GM23338 (cell line): ENCODE data around the gene ARL14EP.

Source experiments
- CREB1 ChIP-seq: fragments of 250-450 bp; sonication (Bioruptor Pico); IDR thresholded peaks from 2 replicates; pipeline ENCODE4 v1.5.0; 2020; ENCODE audit warnings: low read depth, mild to moderate bottlenecking, moderate library complexity
- EZH2 ChIP-seq: fragments of 200-600 bp; sonication (generic); IDR thresholded peaks from one replicate; pipeline ENCODE4 v1.8.0; 2017; ENCODE audit warnings: antibody characterized with exemption, mild to moderate bottlenecking, low read depth; ENCODE audit not compliant: unreplicated experiment
- EZH2phosphoT487 ChIP-seq: fragments of 200-600 bp; sonication (generic); IDR thresholded peaks from one replicate; pipeline ENCODE4 v1.8.1; 2018; ENCODE audit warnings: antibody characterized with exemption; ENCODE audit not compliant: unreplicated experiment
- JUNB ChIP-seq: IDR thresholded peaks from one replicate; pipeline ENCODE4 v1.6.1; 2016; ENCODE audit warnings: antibody characterized with exemption; ENCODE audit not compliant: unreplicated experiment
- NANOG ChIP-seq: IDR thresholded peaks from 2 replicates; pipeline ENCODE4 v1.6.1; 2016; ENCODE audit warnings: antibody characterized with exemption, borderline replicate concordance
- POLR2AphosphoS5 ChIP-seq: IDR thresholded peaks from 2 replicates; pipeline ENCODE4 v1.6.1; 2016; ENCODE audit warnings: antibody characterized with exemption, low read depth
- STAT1 ChIP-seq: IDR thresholded peaks from one replicate; pipeline ENCODE4 v1.6.1; 2016; ENCODE audit warnings: antibody characterized with exemption; ENCODE audit not compliant: unreplicated experiment
- ZNF114 ChIP-seq: fragments of 250-450 bp; sonication (Bioruptor Pico); IDR thresholded peaks from 2 replicates; pipeline ENCODE4 v1.5.0; 2020; ENCODE audit warnings: mild to moderate bottlenecking, moderate library complexity
- ZNF331 ChIP-seq: fragments of 250-450 bp; sonication (Bioruptor Pico); IDR thresholded peaks from 2 replicates; pipeline ENCODE4 v1.5.0; 2020; ENCODE audit warnings: low read depth, mild to moderate bottlenecking, moderate library complexity
- TF ChIP-seq, protein P1 (sequence below), 2 experiments: fragments of 200-600 bp in 1 of 2; sonication (generic) in 1 of 2; conservative IDR thresholded peaks; 2 replicates each; pipeline versions ENCODE4 v1.5.1 to v1.6.1; 2016 to 2017; ENCODE audit warnings: antibody characterized with exemption in 2 of 2, low read depth in 2 of 2, mild to moderate bottlenecking in 2 of 2, moderate library complexity in 1 of 2
- TF ChIP-seq, protein P2 (sequence below): IDR thresholded peaks from one replicate; pipeline ENCODE4 v1.6.1; 2018; ENCODE audit warnings: antibody characterized with exemption; ENCODE audit not compliant: unreplicated experiment
- TF ChIP-seq, protein P3 (sequence below): IDR thresholded peaks from 2 replicates; pipeline ENCODE4 v1.6.1; 2016; ENCODE audit warnings: antibody characterized with exemption
- TF ChIP-seq, protein P4 (sequence below): fragments of 250-450 bp; sonication (Bioruptor Pico); IDR thresholded peaks from 2 replicates; pipeline ENCODE4 v1.5.0; 2020; ENCODE audit warnings: mild to moderate bottlenecking, moderate library complexity

DNA sequence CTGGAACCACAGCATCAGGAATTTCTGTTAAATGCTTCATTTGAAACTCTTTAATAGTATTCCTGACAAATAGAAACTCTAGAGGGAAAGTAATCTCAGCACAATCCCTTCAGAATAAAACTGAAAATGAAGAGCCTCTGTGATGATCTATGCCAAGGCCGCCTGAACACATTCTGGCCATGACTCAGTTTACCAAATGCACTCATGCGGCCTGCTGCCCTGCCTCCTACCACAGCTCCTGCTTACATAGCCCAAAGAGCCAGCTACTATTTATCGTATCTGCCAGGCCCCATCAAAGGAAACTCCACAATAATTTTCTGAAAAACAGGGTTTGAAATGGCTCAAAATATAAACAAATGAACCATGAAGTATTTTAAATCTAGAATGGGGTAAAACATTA, 27.0 kb downstream of the ARL14EP start:
- TF ChIP-seq, protein P1, sequence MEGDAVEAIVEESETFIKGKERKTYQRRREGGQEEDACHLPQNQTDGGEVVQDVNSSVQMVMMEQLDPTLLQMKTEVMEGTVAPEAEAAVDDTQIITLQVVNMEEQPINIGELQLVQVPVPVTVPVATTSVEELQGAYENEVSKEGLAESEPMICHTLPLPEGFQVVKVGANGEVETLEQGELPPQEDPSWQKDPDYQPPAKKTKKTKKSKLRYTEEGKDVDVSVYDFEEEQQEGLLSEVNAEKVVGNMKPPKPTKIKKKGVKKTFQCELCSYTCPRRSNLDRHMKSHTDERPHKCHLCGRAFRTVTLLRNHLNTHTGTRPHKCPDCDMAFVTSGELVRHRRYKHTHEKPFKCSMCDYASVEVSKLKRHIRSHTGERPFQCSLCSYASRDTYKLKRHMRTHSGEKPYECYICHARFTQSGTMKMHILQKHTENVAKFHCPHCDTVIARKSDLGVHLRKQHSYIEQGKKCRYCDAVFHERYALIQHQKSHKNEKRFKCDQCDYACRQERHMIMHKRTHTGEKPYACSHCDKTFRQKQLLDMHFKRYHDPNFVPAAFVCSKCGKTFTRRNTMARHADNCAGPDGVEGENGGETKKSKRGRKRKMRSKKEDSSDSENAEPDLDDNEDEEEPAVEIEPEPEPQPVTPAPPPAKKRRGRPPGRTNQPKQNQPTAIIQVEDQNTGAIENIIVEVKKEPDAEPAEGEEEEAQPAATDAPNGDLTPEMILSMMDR (conservative IDR thresholded peaks at IDR 0.05; ENCODE audit: low read depth in 2 of 2) = no peak
- TF ChIP-seq CREB1 (CRISPR knock-in tag) (no peak), EZH2 (no peak), EZH2phosphoT487 (no peak), POLR2AphosphoS5 (no peak), NANOG (no peak), ZNF331 (CRISPR knock-in tag) (no peak), JUNB (no peak), ZNF114 (CRISPR knock-in tag) (no peak), STAT1 (no peak)
- TF ChIP-seq, protein P2, sequence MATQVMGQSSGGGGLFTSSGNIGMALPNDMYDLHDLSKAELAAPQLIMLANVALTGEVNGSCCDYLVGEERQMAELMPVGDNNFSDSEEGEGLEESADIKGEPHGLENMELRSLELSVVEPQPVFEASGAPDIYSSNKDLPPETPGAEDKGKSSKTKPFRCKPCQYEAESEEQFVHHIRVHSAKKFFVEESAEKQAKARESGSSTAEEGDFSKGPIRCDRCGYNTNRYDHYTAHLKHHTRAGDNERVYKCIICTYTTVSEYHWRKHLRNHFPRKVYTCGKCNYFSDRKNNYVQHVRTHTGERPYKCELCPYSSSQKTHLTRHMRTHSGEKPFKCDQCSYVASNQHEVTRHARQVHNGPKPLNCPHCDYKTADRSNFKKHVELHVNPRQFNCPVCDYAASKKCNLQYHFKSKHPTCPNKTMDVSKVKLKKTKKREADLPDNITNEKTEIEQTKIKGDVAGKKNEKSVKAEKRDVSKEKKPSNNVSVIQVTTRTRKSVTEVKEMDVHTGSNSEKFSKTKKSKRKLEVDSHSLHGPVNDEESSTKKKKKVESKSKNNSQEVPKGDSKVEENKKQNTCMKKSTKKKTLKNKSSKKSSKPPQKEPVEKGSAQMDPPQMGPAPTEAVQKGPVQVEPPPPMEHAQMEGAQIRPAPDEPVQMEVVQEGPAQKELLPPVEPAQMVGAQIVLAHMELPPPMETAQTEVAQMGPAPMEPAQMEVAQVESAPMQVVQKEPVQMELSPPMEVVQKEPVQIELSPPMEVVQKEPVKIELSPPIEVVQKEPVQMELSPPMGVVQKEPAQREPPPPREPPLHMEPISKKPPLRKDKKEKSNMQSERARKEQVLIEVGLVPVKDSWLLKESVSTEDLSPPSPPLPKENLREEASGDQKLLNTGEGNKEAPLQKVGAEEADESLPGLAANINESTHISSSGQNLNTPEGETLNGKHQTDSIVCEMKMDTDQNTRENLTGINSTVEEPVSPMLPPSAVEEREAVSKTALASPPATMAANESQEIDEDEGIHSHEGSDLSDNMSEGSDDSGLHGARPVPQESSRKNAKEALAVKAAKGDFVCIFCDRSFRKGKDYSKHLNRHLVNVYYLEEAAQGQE = no peak
- TF ChIP-seq, protein P3, sequence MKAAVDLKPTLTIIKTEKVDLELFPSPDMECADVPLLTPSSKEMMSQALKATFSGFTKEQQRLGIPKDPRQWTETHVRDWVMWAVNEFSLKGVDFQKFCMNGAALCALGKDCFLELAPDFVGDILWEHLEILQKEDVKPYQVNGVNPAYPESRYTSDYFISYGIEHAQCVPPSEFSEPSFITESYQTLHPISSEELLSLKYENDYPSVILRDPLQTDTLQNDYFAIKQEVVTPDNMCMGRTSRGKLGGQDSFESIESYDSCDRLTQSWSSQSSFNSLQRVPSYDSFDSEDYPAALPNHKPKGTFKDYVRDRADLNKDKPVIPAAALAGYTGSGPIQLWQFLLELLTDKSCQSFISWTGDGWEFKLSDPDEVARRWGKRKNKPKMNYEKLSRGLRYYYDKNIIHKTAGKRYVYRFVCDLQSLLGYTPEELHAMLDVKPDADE = no peak
- TF ChIP-seq, protein P4, sequence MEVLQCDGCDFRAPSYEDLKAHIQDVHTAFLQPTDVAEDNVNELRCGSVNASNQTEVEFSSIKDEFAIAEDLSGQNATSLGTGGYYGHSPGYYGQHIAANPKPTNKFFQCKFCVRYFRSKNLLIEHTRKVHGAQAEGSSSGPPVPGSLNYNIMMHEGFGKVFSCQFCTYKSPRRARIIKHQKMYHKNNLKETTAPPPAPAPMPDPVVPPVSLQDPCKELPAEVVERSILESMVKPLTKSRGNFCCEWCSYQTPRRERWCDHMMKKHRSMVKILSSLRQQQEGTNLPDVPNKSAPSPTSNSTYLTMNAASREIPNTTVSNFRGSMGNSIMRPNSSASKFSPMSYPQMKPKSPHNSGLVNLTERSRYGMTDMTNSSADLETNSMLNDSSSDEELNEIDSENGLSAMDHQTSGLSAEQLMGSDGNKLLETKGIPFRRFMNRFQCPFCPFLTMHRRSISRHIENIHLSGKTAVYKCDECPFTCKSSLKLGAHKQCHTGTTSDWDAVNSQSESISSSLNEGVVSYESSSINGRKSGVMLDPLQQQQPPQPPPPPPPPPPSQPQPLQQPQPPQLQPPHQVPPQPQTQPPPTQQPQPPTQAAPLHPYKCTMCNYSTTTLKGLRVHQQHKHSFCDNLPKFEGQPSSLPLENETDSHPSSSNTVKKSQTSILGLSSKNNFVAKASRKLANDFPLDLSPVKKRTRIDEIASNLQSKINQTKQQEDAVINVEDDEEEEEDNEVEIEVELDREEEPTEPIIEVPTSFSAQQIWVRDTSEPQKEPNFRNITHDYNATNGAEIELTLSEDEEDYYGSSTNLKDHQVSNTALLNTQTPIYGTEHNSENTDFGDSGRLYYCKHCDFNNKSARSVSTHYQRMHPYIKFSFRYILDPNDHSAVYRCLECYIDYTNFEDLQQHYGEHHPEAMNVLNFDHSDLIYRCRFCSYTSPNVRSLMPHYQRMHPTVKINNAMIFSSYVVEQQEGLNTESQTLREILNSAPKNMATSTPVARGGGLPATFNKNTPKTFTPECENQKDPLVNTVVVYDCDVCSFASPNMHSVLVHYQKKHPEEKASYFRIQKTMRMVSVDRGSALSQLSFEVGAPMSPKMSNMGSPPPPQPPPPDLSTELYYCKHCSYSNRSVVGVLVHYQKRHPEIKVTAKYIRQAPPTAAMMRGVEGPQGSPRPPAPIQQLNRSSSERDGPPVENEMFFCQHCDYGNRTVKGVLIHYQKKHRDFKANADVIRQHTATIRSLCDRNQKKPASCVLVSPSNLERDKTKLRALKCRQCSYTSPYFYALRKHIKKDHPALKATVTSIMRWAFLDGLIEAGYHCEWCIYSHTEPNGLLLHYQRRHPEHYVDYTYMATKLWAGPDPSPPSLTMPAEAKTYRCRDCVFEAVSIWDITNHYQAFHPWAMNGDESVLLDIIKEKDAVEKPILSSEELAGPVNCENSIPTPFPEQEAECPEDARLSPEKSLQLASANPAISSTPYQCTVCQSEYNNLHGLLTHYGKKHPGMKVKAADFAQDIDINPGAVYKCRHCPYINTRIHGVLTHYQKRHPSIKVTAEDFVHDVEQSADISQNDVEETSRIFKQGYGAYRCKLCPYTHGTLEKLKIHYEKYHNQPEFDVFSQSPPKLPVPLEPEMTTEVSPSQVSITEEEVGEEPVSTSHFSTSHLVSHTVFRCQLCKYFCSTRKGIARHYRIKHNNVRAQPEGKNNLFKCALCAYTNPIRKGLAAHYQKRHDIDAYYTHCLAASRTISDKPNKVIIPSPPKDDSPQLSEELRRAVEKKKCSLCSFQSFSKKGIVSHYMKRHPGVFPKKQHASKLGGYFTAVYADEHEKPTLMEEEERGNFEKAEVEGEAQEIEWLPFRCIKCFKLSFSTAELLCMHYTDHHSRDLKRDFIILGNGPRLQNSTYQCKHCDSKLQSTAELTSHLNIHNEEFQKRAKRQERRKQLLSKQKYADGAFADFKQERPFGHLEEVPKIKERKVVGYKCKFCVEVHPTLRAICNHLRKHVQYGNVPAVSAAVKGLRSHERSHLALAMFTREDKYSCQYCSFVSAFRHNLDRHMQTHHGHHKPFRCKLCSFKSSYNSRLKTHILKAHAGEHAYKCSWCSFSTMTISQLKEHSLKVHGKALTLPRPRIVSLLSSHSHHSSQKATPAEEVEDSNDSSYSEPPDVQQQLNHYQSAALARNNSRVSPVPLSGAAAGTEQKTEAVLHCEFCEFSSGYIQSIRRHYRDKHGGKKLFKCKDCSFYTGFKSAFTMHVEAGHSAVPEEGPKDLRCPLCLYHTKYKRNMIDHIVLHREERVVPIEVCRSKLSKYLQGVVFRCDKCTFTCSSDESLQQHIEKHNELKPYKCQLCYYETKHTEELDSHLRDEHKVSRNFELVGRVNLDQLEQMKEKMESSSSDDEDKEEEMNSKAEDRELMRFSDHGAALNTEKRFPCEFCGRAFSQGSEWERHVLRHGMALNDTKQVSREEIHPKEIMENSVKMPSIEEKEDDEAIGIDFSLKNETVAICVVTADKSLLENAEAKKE (CRISPR knock-in tag) = no peak
